ENCODE data around the gene CDR2. TPM values are rescaled to one million over a fixed set of nuclear protein-coding genes. Genes with fewer than 3 reads are reported as not detected.

Gene CDR2
- total and polyA plus RNA-seq, 2 experiments from 2014 or later = 26.7 to 30.9 TPM

- Histone ChIP-seq H3K4me1 (ENCODE audit: insufficient read depth) (no peaks in the 10 kb centered on the region), H2AFZ (no peak overlapping the region), H3K4me3 (peak overlapping the region; percentile 3), H3K4me2 (no peak overlapping the region), H3K9me2 (replicated peaks; ENCODE audit: insufficient read depth) (no peaks in the 10 kb centered on the region), H3K79me2 (peaks cover 4% of the 10 kb centered on the region), H3K9me3 (ENCODE audit: low read depth) (peaks cover 24% of the 10 kb centered on the region), H3K27ac (no peak overlapping the region), H3K27me3 (no peaks in the 10 kb centered on the region), H3K36me3 (replicated peaks; ENCODE audit: insufficient read depth, low read depth) (no peaks in the 10 kb centered on the region), H4K20me1 (ENCODE audit: insufficient read depth, poor library complexity, severe bottlenecking) (no peaks in the 10 kb centered on the region)
- no peak for TF ChIP-seq CTCF (IDR thresholded peaks at IDR 0.05; ENCODE audit: poor library complexity)
- TF ChIP-seq EZH2 (IDR thresholded peaks at IDR 0.05; ENCODE audit: borderline replicate concordance) = no peak
- TF ChIP-seq EZH2phosphoT487 (IDR thresholded peaks at IDR 0.05; ENCODE audit: low read depth, severe bottlenecking, unreplicated experiment) = no peak
- DNase-seq (ENCODE audit: low spot score) = no peak
Measured at GRCh38 chr16:22336581-22336980, 37.8 kb downstream of the CDR2 start.

GRCh38 chr16:22335668-22336246, 38.7 kb downstream of the CDR2 start:
- H2AFZ ChIP-seq = no peak overlapping the region
- H4K20me1 ChIP-seq (ENCODE audit: insufficient read depth, poor library complexity, severe bottlenecking) = no peaks in the 10 kb centered on the region
- H3K79me2 ChIP-seq = peaks cover 4% of the 10 kb centered on the region
- TF ChIP-seq EZH2 (IDR thresholded peaks at IDR 0.05; ENCODE audit: borderline replicate concordance) = no peak
- TF ChIP-seq CTCF (IDR thresholded peaks at IDR 0.05; ENCODE audit: poor library complexity) = no peak
- no peak for TF ChIP-seq EZH2phosphoT487 (IDR thresholded peaks at IDR 0.05; ENCODE audit: low read depth, severe bottlenecking, unreplicated experiment)
- H3K9me2 ChIP-seq (replicated peaks; ENCODE audit: insufficient read depth) = no peaks in the 10 kb centered on the region
- no peak overlapping the region for H3K27ac ChIP-seq
- DNase-seq (ENCODE audit: low spot score) = no peak
- peaks cover 17% of the 10 kb centered on the region for H3K9me3 ChIP-seq (ENCODE audit: low read depth)
- no peak overlapping the region for H3K4me3 ChIP-seq
- no peak overlapping the region for H3K4me2 ChIP-seq
- no peaks in the 10 kb centered on the region for H3K4me1 ChIP-seq (ENCODE audit: insufficient read depth)
- 98% methylated on average over 3 of the region's 3 CpGs for WGBS (ENCODE audit: low lambda C conversion rate, missing lambda C conversion rate)
- H3K36me3 ChIP-seq (replicated peaks; ENCODE audit: insufficient read depth, low read depth) = no peaks in the 10 kb centered on the region
- H3K27me3 ChIP-seq = no peaks in the 10 kb centered on the region

- Histone ChIP-seq H3K9me3 (ENCODE audit: low read depth) (peaks cover 17% of the 10 kb centered on the region), H2AFZ (no peak overlapping the region), H4K20me1 (ENCODE audit: insufficient read depth, poor library complexity, severe bottlenecking) (no peaks in the 10 kb centered on the region), H3K4me1 (ENCODE audit: insufficient read depth) (no peaks in the 10 kb centered on the region), H3K36me3 (replicated peaks; ENCODE audit: insufficient read depth, low read depth) (no peaks in the 10 kb centered on the region), H3K27me3 (no peaks in the 10 kb centered on the region), H3K4me3 (no peak overlapping the region), H3K4me2 (no peak overlapping the region), H3K27ac (no peak overlapping the region), H3K9me2 (replicated peaks; ENCODE audit: insufficient read depth) (no peaks in the 10 kb centered on the region), H3K79me2 (peaks cover 4% of the 10 kb centered on the region)
- DNase-seq (ENCODE audit: low spot score) = no peak
- TF ChIP-seq EZH2 (IDR thresholded peaks at IDR 0.05; ENCODE audit: borderline replicate concordance) (no peak), EZH2phosphoT487 (IDR thresholded peaks at IDR 0.05; ENCODE audit: low read depth, severe bottlenecking, unreplicated experiment) (no peak), CTCF (IDR thresholded peaks at IDR 0.05; ENCODE audit: poor library complexity) (no peak)
- 83% methylated on average over 6 of the region's 6 CpGs for WGBS (ENCODE audit: low lambda C conversion rate, missing lambda C conversion rate)
Measured at GRCh38 chr16:22333457-22333994, 40.9 kb downstream of the CDR2 start.
